GM19238 (cell line): ENCODE results near the gene CAMTA1.

Source experiments
- DNase-seq: peaks from one replicate; pipeline ENCODE4 v3.0.0; 2011; ENCODE audit warnings: low spot score; ENCODE audit not compliant: insufficient read length

CAMTA1 gene

GRCh38 chr1:7441143-7441841 lies 656.0 kb downstream of the CAMTA1 start:
- no peak for DNase-seq

GRCh38 chr1:7442036-7442435 lies 656.8 kb downstream of the CAMTA1 start:
- no peak for DNase-seq

GRCh38 chr1:7442918-7443317 lies 657.7 kb downstream of the CAMTA1 start:
- no peak for DNase-seq

GRCh38 chr1:7444363-7444762 lies 659.1 kb downstream of the CAMTA1 start:
- no peak for DNase-seq

GRCh38 chr1:7447093-7447492 lies 661.8 kb downstream of the CAMTA1 start:
- no peak for DNase-seq

GRCh38 chr1:7447736-7448135 lies 662.5 kb downstream of the CAMTA1 start:
- no peak for DNase-seq

- no peak for DNase-seq
Measured at GRCh38 chr1:7448986-7449385, 663.7 kb downstream of the CAMTA1 start.

GRCh38 chr1:7449750-7450149 lies 664.5 kb downstream of the CAMTA1 start:
- DNase-seq: no peak

GRCh38 chr1:7450838-7451237 lies 665.6 kb downstream of the CAMTA1 start:
- DNase-seq: no peak

- no peak for DNase-seq
Measured at GRCh38 chr1:7453038-7453437, 667.8 kb downstream of the CAMTA1 start.

GRCh38 chr1:7454052-7454815 lies 669.0 kb downstream of the CAMTA1 start:
- DNase-seq: no peak

GRCh38 chr1:7454895-7455784 lies 669.9 kb downstream of the CAMTA1 start:
- DNase-seq: no peak

GRCh38 chr1:7455796-7456721 lies 670.8 kb downstream of the CAMTA1 start:
- no peak for DNase-seq

- no peak for DNase-seq
Measured at GRCh38 chr1:7456722-7457082, 671.4 kb downstream of the CAMTA1 start.

- no peak for DNase-seq
Measured at GRCh38 chr1:7457811-7458210, 672.6 kb downstream of the CAMTA1 start.

- DNase-seq: no peak
Measured at GRCh38 chr1:7458946-7459345, 673.7 kb downstream of the CAMTA1 start.

- DNase-seq: no peak
Measured at GRCh38 chr1:7459914-7460313, 674.7 kb downstream of the CAMTA1 start.

- no peak for DNase-seq
Measured at GRCh38 chr1:7460807-7461206, 675.6 kb downstream of the CAMTA1 start.

GRCh38 chr1:7462617-7463016 lies 677.4 kb downstream of the CAMTA1 start:
- no peak for DNase-seq

- DNase-seq: no peak
Measured at GRCh38 chr1:7463526-7463925, 678.3 kb downstream of the CAMTA1 start.

- DNase-seq: no peak
Measured at GRCh38 chr1:7464736-7465135, 679.5 kb downstream of the CAMTA1 start.
